Right lobe of liver (tissue), 6 donors: ENCODE measurements around the gene ASIC2. TPM values are rescaled to one million over a fixed set of nuclear protein-coding genes. Genes with fewer than 3 reads are reported as not detected.
"Not testable (repeated sequence)": the region's sequence is repeated elsewhere in the genome, so short reads cannot be mapped to it uniquely, and the experiment has no call there.

Experiments used
- ATAC-seq, 4 donors: fragments of 200-7000 bp; cut with Tn5 transposase; one replicate each; pipeline ENCODE4 v1.9.1; 2020; ENCODE audit warnings: mild to moderate bottlenecking in 4 of 4, moderate library complexity in 4 of 4
- DNase-seq, 3 donors: peaks; one replicate each; pipeline ENCODE4 v3.0.0-alpha.2; 2020
- H3K27ac ChIP-seq, 3 donors: fragments of 200-600 bp; one replicate each; pipeline ENCODE4 v1.8.0; 2022
- H3K27me3 ChIP-seq, 2 donors: fragments of 200-600 bp; one replicate each; pipeline ENCODE4 v1.8.0; 2022
- H3K36me3 ChIP-seq, 4 donors: fragments of 200-600 bp; sonication (generic) in 1 of 4; one replicate each; pipeline versions ENCODE4 v1.5.1 to v1.8.0; 2017 to 2022; ENCODE audit warnings: control low read depth in 1 of 4
- H3K4me1 ChIP-seq, 4 donors: fragments of 200-600 bp; sonication (generic) in 1 of 4; one replicate each; pipeline versions ENCODE4 v1.5.1 to v1.8.0; 2017 to 2022; ENCODE audit warnings: control low read depth in 1 of 4
- H3K4me3 ChIP-seq, 3 donors: fragments of 200-600 bp; one replicate each; pipeline ENCODE4 v1.8.0; 2022
- H3K9me3 ChIP-seq, 4 donors: fragments of 200-600 bp; sonication (generic) in 1 of 4; one replicate each; pipeline versions ENCODE4 v1.5.1 to v1.8.0; 2017 to 2022; ENCODE audit warnings: control low read depth in 1 of 4
- CTCF ChIP-seq, 4 donors: fragments of 200-600 bp in 3 of 4; fragments of 450-650 bp in 1 of 4; IDR thresholded peaks; one replicate each; pipeline versions ENCODE4 v1.5.1 to v1.8.0; 2016 to 2022; ENCODE audit warnings: antibody characterized with exemption in 4 of 4, mild to moderate bottlenecking in 2 of 4
- POLR2A ChIP-seq: fragments of 450-650 bp; IDR thresholded peaks from one replicate; pipeline ENCODE4 v1.6.1; 2017; ENCODE audit warnings: antibody characterized with exemption, mild to moderate bottlenecking
- WGBS: methylation state at CpG from one replicate; pipeline ENCODE4 v1.1.6; 2018; ENCODE audit warnings: low coverage, low lambda C conversion rate; ENCODE audit not compliant: insufficient coverage; ENCODE audit errors: missing lambda C conversion rate; 5-methylcytosine and 5-hydroxymethylcytosine counted together
- intact Hi-C, 2 donors: fragments of 100-400 bp; cut with DNase I; formaldehyde crosslinking; loops; one replicate each; pipeline versions ENCODE4 v1.11.2 to v1.14.1; 2022
- total RNA-seq, 6 experiments: library from RNA; depleted of rRNA in 2 of 6; stranded (reverse); fragments of >200 nt in 2 of 6; fragmentation: NEBNext Ultra II Directional in 3 of 6; extraction: Animal tissue kit (Norgen Biotek cat#: 25700) in 3 of 6; gene quantifications; one replicate each; pipeline versions ENCODE4 v1.1.0 to v1.2.4, GENCODE V29; 2016 to 2023
- donor health status: DM: no; HTN: yes; CAD: no.
- donor health status: DM: no; HTN: no; CAD: no.
- donor health status: DM: no; HTN: no; CAD: no.
- donor health status: DM: no; HTN: yes; CAD: no.
- donor health status: DM: no; HTN: yes; CAD: no.

The ASIC2 gene
- total RNA-seq, 6 experiments from 2014 or later: 0.11 to 0.31 (median 0.12) TPM; not detected in 3

- DNase-seq: no peak
- no peak for TF ChIP-seq CTCF (IDR thresholded peaks at IDR 0.05)
- TF ChIP-seq POLR2A: no peak
- WGBS: 47% methylated on average over 4 of the region's 4 CpGs
- intact Hi-C loops: no loop called here
- H3K27me3 ChIP-seq: no peaks in the 10 kb centered on the region
- no peak overlapping the region for H3K4me3 ChIP-seq
- no peak overlapping the region for H3K27ac ChIP-seq
- no peaks in the 10 kb centered on the region for H3K4me1 ChIP-seq
- ATAC-seq: no peak
- no peaks in the 10 kb centered on the region for H3K9me3 ChIP-seq
- H3K36me3 ChIP-seq: no peaks in the 10 kb centered on the region
Measured at GRCh38 chr17:32985050-32985756, 307.9 kb downstream of the ASIC2 start.

GRCh38 chr17:32981611-32982010 is 311.5 kb downstream of the ASIC2 start:
- ATAC-seq, intact Hi-C loops, H3K4me1 ChIP-seq, H3K27me3 ChIP-seq, H3K4me3 ChIP-seq, H3K36me3 ChIP-seq, DNase-seq, H3K27ac ChIP-seq, H3K9me3 ChIP-seq: not testable (repeated sequence)
- no CpG with 5 or more reads among the region's 3 CpGs for WGBS

GRCh38 chr17:32980230-32980629 is 312.9 kb downstream of the ASIC2 start:
- intact Hi-C loops: no loop called here
- no peak for TF ChIP-seq CTCF (IDR thresholded peaks at IDR 0.05)
- no peak for TF ChIP-seq POLR2A
- no peaks in the 10 kb centered on the region for H3K27me3 ChIP-seq
- no peak overlapping the region for H3K4me3 ChIP-seq
- no peaks in the 10 kb centered on the region for H3K4me1 ChIP-seq
- DNase-seq (no peak), ATAC-seq (no peak)
- H3K9me3 ChIP-seq: no peaks in the 10 kb centered on the region
- no peaks in the 10 kb centered on the region for H3K36me3 ChIP-seq
- WGBS: 72% methylated on average over 2 of the region's 2 CpGs
- no peak overlapping the region for H3K27ac ChIP-seq

- no peaks in the 10 kb centered on the region for H3K36me3 ChIP-seq
- H3K4me1 ChIP-seq: no peaks in the 10 kb centered on the region
- no peak for TF ChIP-seq POLR2A
- TF ChIP-seq CTCF (IDR thresholded peaks at IDR 0.05): no peak
- no peak for DNase-seq
- no CpG with 5 or more reads among the region's 1 CpG for WGBS
- no peak for ATAC-seq
- no peaks in the 10 kb centered on the region for H3K27me3 ChIP-seq
- no peak overlapping the region for H3K4me3 ChIP-seq
- H3K9me3 ChIP-seq: no peaks in the 10 kb centered on the region
- H3K27ac ChIP-seq: no peak overlapping the region
- intact Hi-C loops: no loop called here
Measured at GRCh38 chr17:32976605-32977004, 316.5 kb downstream of the ASIC2 start.

- DNase-seq: no peak
- no peaks in the 10 kb centered on the region for H3K4me1 ChIP-seq
- whole genome bisulfite sequencing: 85% methylated on average over 3 of the region's 4 CpGs
- no peaks in the 10 kb centered on the region for H3K9me3 ChIP-seq
- intact Hi-C loops: no loop called here
- ATAC-seq: no peak
- H3K27ac ChIP-seq: no peak overlapping the region
- no peak for TF ChIP-seq POLR2A
- TF ChIP-seq CTCF (IDR thresholded peaks at IDR 0.05): no peak
- no peak overlapping the region for H3K4me3 ChIP-seq
- no peaks in the 10 kb centered on the region for H3K27me3 ChIP-seq
- H3K36me3 ChIP-seq: no peaks in the 10 kb centered on the region
Measured at GRCh38 chr17:32976131-32976530, 317.0 kb downstream of the ASIC2 start.
